HepG2 (cell line): ENCODE data around the gene C2orf42. TPM values are rescaled to one million over a fixed set of nuclear protein-coding genes. Genes with fewer than 3 reads are reported as not detected.

Source experiments
- EED ChIP-seq: sonication (generic); formaldehyde crosslinking; IDR thresholded peaks from 2 replicates; pipeline ENCODE4 v1.5.0; 2020; ENCODE audit warnings: mild to moderate bottlenecking, missing genetic modification reagents
- HDAC2 ChIP-seq: sonication (generic); formaldehyde crosslinking; IDR thresholded peaks from 2 replicates; pipeline ENCODE4 v1.4.0; 2020; ENCODE audit warnings: missing genetic modification reagents
- HMG20A ChIP-seq: IDR thresholded peaks from 2 replicates; pipeline ENCODE4 v1.6.1; 2016; ENCODE audit warnings: borderline replicate concordance
- HOXD1 ChIP-seq: sonication (generic); formaldehyde crosslinking; IDR thresholded peaks from 2 replicates; pipeline ENCODE4 v1.5.0; 2020; ENCODE audit warnings: missing genetic modification reagents
- IRF1 ChIP-seq: sonication (generic); formaldehyde crosslinking; IDR thresholded peaks from 2 replicates; pipeline ENCODE4 v1.4.0; 2020; ENCODE audit warnings: low read depth, mild to moderate bottlenecking, missing genetic modification reagents
- KDM6A ChIP-seq: IDR thresholded peaks from 2 replicates; pipeline ENCODE4 v1.6.1; 2016; ENCODE audit warnings: low read depth
- MXI1 ChIP-seq: IDR thresholded peaks from 3 replicates; pipeline ENCODE4 v1.6.1; 2012; ENCODE audit warnings: low read depth, low read length, inconsistent platforms, borderline replicate concordance
- PHB2 ChIP-seq: fragments of 450-650 bp; IDR thresholded peaks from 2 replicates; pipeline ENCODE4 v1.6.1; 2018; ENCODE audit not compliant: partially characterized antibody
- SIN3A ChIP-seq: IDR thresholded peaks from 2 replicates; pipeline ENCODE4 v1.6.1; 2011; ENCODE audit warnings: low read depth, mild to moderate bottlenecking, control low read depth, low read length, borderline replicate concordance
- SMC3 ChIP-seq: IDR thresholded peaks from 2 replicates; pipeline ENCODE4 v1.6.1; 2011; ENCODE audit warnings: low read length, improper control_type of control experiment
- STAT5B ChIP-seq: sonication (generic); formaldehyde crosslinking; IDR thresholded peaks from 2 replicates; pipeline ENCODE4 v1.4.0; 2020; ENCODE audit warnings: missing genetic modification reagents
- TCF12 ChIP-seq, 2 experiments: fragments of 450-650 bp in 1 of 2; sonication (generic) in 1 of 2; formaldehyde crosslinking in 1 of 2; IDR thresholded peaks; 2 replicates each; pipeline versions ENCODE4 v1.6.1 to v1.8.0; 2017 to 2022; ENCODE audit warnings: antibody characterized with exemption in 1 of 2, mild to moderate bottlenecking in 1 of 2, missing genetic modification reagents in 1 of 2, moderate library complexity in 1 of 2
- ZBTB40 ChIP-seq, 2 experiments: fragments of 450-650 bp in 1 of 2; sonication (generic) in 1 of 2; formaldehyde crosslinking in 1 of 2; IDR thresholded peaks; 2 replicates each; pipeline versions ENCODE4 v1.6.1 to v1.8.0; 2016 to 2022; ENCODE audit warnings: antibody characterized with exemption in 1 of 2, mild to moderate bottlenecking in 1 of 2, missing genetic modification reagents in 1 of 2
- ZBTB8A ChIP-seq: sonication (generic); formaldehyde crosslinking; IDR thresholded peaks from 2 replicates; pipeline ENCODE4 v1.4.0; 2020; ENCODE audit warnings: mild to moderate bottlenecking, low read depth, missing genetic modification reagents, borderline replicate concordance
- ZKSCAN1 ChIP-seq: fragments of 150-350 bp; IDR thresholded peaks from 2 replicates; pipeline ENCODE4 v1.6.1; 2014; ENCODE audit warnings: low read length
- ZNF354B ChIP-seq: sonication (generic); formaldehyde crosslinking; IDR thresholded peaks from 2 replicates; pipeline ENCODE4 v1.8.0; 2022; ENCODE audit warnings: mild to moderate bottlenecking, missing genetic modification reagents
- ZNF512 ChIP-seq: sonication (generic); formaldehyde crosslinking; IDR thresholded peaks from 2 replicates; pipeline ENCODE4 v1.4.0; 2020; ENCODE audit warnings: mild to moderate bottlenecking, missing genetic modification reagents
- ZNF639 ChIP-seq: conservative IDR thresholded peaks from 2 replicates; pipeline ENCODE4 v1.6.1; 2018; ENCODE audit warnings: missing genetic modification reagents
- polyA plus RNA-seq, 8 experiments: library from polyadenylated mRNA; depleted of rRNA in 3 of 8; stranded (reverse) in 7 of 8; unstranded in 1 of 8; fragments of >200 nt; fragmentation: Illumina TruSeq in 4 of 8; extraction: Trizol in 4 of 8; gene quantifications; 2 replicates each; pipeline versions ENCODE4 v1.2.1 to v1.2.3, GENCODE V29; 2011 to 2016; ENCODE audit warnings: low read depth in 4 of 8, missing spikeins in 1 of 8, mixed read lengths in 1 of 8; ENCODE audit not compliant: insufficient read depth in 1 of 8
- total RNA-seq, 5 experiments: library from RNA; depleted of rRNA; stranded (reverse); fragments of >200 nt; fragmentation: Illumina TruSeq; extraction: Trizol; gene quantifications; 2 replicates each; pipeline ENCODE4 v1.2.3, GENCODE V29; 2016; ENCODE audit warnings: low read depth in 1 of 5

The C2orf42 gene
- total and polyA plus RNA-seq, 2 of the 13 experiments (the other 11 are each of a cell fraction or from before 2014, with no cell fraction given) = 9.3 to 9.9 TPM

- TF ChIP-seq ZBTB40 (IDR thresholded peaks at IDR 0.05) (no peak), ZBTB40 (CRISPR knock-in tag; IDR thresholded peaks at IDR 0.05) (no peak), MXI1 (peak; percentile 67; the same call in 1 of the 3 replicates), TCF12 (IDR thresholded peaks at IDR 0.05) (no peak), TCF12 (CRISPR knock-in tag; IDR thresholded peaks at IDR 0.05) (no peak; the same call in 1 of the 2 replicates), STAT5B (CRISPR knock-in tag) (no peak), ZNF639 (CRISPR knock-in tag) (0 out of 2 replicates have a peak, but pooled peaks have one; percentile 29), ZNF354B (CRISPR knock-in tag) (no peak), SMC3 (no peak), ZKSCAN1 (no peak), HDAC2 (CRISPR knock-in tag) (peak; percentile 76), PHB2 (no peak), IRF1 (CRISPR knock-in tag) (no peak), HMG20A (CRISPR knock-in tag) (peak; percentile 90), ZNF512 (CRISPR knock-in tag) (no peak), HOXD1 (CRISPR knock-in tag) (no peak), EED (no peak), ZBTB8A (CRISPR knock-in tag) (no peak), SIN3A (no peak), KDM6A (CRISPR knock-in tag) (peak; percentile 84)
Measured at GRCh38 chr2:70188460-70188859, 2.4 kb downstream of the C2orf42 start (continued).
